Cerebellar cortex (tissue), 1 donor: ENCODE data around the gene FAAP20.
A peak's percentile ranks its signal among the peaks of the same experiment; 100 is the strongest.

Experiments
- DNase-seq: peaks from one replicate; pipeline ENCODE4 v3.0.0-alpha.2; 2015; ENCODE audit warnings: low spot score

FAAP20 gene

DNA sequence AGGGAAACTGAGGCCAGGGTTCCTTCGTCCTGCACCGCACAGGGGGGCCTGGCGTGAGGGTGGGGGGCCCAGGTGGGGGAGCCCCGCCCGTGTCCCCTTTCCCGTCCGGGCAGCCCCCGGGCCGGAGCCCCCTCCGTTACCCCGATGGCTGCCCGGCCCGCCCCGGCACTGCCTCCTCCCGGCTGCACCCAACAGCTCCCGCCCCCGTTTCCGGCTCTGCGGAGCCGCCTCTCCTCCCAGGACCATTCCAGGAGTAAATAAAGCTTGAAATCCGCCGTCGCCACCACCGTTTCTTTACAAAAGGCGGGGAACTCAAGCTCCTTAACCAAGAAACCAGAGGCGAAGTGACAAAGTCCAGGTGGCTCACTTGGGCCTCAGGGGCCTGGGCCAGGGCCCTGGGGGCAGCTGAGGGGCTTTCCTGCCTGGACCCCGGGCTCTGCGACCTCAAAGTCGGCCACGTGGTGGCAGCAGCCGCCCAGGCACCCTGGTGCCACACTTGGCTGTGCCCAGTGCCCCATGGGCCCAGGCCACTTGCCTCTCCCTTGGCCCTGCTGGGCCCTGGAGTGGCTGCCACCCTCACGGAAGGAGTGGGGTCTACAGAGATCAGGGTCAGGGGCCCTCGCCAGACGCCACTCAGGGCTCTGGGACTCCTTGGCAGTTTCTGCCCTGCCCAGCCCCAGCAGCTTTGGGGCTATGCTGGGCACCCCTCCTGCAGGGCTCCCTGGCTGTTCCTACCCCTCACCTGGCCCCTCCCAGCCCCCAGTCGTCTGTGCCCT, 514 bp upstream of the FAAP20 start:
- DNase-seq = peak; percentile 75

DNA sequence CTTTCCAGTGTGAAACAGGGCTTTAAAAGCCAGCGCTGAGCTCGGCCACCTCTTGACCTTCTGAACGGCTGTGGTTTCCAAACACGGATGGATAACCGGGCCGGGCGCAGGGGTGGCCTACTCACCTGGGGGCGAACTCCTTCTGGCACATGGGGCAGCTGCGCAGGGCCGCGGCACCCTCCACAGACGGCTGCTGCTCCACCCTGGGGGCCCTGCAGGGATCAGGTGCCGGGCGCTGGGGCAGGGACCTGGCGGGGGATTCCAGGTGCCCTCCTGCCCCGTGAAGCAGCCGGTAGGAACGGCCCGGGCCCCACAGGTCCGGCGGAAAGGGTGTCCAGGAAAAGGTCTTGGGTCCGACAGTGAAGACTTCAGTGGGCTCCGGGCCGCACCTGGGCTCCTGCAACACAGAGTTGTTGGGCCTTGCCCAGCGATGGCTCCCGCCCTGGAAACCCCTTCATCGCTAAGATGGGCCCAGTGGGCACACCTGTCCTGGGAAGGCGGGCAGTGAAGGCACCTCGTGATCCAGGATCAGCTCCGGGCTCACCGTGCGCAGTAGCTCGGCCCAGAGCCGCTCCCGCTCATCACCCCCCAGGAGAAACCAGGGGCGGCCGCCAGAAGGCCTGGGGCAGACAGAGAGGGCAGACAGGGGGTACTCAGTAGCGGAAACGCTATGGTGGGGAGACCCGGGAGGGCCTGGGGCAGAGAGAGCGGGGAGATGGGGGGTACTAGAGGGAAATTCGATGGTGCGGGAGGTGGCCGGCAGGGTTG, 874 bp downstream of the FAAP20 start:
- DNase-seq = no peak

DNA sequence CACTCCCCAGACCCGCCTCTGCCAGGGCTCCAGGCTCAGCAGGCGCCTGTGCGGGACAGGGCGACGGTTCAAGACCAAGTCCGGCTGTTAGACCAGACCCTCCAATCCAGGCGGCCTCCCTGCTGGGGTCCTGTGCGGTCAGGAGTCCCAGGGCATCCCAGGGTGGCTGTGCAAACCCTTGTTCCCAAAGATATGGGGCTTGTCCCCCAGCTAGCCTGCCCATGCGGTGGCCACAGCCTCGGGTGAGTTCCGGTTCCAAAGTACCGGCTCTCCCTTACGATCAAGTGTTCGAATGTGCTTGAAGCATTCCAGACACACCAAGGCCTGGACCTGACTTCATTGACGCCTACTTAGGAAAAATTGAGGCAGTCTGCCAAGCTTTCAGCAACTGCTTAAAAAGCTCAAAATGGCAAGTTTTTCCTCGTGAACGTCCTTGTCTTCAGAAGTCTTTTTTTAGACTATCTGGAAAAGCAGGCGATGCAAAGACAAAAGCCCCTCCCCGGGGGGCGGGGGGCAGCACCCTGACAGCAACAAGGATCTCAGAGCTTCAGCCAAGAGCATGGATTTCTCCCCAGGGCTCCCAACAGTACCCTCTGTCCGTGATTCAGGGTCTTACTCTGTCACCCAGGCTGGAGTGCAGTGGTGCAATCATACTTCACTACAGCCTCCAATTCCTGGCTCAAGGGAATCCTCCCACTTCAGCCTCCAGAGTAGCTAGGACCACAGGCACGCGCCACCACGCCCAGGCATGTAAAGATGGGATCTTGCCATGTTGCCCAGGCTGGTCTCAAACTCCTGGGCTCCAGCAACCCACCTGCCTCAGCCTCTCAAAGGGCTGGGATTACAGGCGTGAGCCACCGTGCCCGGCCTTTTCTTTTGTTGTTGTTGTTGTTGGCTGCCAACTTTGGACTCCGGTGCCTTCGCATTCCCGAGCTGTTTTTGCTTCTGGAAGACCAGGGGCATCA, 2.3 kb downstream of the FAAP20 start:
- DNase-seq = no peak

DNA sequence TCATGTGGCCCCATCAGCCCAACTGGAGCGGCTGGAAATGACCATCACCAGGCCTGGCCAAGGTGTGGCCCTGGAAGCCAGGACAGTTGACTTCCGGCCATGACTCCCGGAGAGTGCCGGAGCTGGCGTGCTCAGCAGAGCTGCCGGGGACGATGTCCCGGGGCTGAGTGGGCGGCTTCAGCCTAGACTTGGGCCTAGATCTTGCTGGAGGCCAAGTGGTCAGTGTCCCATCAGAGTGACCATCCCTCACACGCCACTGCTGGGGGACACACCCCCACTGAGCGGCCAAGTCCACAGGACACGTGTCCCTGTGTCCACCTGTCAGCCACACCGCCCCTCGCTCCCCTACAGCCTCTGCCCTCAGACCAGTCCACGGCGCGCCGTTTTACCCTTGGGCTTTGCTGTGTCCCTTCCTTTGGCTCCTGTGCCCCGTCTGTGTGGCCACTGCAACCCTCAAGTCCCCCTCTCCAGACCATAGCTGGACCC, 4.0 kb downstream of the FAAP20 start:
- DNase-seq = no peak

DNA sequence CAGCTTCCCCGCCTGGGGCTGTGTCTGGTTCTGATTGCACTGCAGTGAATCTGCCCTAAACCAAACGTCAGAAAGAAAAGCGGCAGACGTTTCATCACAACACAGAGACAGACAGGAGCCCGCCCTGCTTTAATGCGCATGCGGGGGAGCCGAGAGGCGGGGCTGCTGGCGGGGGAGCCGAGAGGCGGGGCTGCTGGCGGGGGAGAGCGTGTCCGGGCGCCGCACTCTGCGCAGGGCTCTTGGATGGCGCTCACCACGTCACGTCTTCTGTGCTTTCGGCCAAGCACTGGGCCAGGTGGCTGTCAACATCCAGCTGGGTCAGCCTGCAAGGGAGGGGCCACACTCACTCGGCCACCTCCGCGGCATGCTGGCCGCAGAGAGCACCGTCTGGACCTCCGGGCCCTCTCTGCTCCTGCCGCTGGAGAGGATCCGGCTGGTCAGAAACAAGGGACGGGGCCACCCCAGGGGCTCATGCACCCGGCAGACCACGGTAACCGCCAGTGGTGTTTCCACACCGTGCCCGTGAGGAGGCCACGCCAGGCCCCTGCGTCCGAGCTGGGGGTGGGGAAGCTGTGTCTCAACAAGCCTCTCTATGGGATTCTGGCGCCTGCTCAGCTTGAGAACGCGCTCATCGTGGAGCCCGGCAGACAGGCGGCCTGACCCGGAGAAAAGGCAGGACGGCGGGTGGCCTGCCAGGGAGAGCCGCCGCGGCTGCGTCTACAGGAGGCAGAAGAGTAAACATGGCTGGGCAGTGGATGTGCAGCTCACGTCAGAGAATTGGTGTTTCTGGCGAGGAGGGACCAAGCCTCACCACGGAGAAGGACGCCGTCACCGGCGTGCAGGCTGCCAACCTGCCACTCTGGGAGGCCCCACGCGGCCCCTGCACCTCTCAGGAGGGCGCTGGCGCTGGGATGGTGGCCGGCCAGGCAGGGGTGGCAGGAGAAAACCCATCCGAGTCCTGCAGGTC, 4.8 kb downstream of the FAAP20 start:
- DNase-seq = peak; percentile 98

DNA sequence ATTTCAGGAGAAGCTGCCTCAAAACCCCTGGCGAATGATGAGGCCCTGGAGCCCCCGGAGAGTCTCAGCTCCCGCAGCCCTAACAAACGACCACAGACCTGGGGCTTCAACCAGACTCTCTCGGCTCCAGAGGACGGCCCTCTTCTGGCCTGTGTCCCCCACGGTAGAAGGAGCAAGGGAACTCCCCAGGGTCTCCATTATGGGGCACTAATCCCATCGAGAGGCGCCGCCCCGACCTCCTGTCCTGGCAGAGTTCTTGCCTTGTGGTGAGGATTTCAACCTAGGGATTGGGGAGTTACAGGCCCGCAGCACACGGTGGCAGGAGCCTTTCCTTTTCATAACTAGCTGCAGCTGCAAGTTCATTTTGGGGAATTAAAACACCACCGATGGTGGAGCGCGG, 6.2 kb downstream of the FAAP20 start:
- no peak for DNase-seq

DNA sequence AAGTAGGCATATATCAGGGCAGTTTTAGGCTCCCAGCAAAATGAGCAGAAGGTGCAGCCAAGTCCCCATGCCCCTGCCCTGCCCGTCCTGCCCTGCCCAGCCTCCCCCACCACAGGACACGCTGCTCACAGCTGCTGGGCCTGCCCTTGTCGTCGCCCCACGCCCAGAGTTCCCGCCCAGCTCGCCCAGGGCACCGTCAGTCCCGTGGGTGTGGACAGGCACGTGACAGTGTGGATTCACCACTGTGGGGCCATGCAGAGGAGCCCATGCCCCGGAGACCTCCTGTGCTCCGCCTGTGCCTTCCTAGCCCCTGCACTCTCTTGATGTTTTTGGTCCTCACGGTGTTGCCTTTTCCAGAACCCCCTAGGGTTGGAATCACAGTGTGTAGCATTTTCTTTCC, 7.0 kb downstream of the FAAP20 start:
- DNase-seq = no peak

DNA sequence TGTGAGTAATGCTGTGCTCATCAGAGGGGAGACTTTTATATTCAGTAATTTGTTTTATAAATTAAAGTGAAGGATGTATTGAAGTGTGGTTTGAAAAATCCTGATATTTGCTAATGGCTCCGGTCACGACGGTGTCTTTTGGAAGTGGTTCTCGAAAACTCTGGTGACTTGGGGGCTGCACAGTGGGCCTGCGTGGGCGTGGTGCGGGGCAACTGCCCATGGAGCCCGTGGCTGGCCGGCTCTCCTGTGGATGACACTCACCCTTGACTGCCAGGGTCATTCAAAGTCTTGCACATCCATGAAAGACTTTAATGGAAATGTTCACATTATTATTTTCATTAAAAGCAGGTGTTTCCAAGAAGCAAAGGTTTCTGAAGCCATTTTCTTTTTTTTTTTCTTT, 7.7 kb downstream of the FAAP20 start:
- no peak for DNase-seq

DNA sequence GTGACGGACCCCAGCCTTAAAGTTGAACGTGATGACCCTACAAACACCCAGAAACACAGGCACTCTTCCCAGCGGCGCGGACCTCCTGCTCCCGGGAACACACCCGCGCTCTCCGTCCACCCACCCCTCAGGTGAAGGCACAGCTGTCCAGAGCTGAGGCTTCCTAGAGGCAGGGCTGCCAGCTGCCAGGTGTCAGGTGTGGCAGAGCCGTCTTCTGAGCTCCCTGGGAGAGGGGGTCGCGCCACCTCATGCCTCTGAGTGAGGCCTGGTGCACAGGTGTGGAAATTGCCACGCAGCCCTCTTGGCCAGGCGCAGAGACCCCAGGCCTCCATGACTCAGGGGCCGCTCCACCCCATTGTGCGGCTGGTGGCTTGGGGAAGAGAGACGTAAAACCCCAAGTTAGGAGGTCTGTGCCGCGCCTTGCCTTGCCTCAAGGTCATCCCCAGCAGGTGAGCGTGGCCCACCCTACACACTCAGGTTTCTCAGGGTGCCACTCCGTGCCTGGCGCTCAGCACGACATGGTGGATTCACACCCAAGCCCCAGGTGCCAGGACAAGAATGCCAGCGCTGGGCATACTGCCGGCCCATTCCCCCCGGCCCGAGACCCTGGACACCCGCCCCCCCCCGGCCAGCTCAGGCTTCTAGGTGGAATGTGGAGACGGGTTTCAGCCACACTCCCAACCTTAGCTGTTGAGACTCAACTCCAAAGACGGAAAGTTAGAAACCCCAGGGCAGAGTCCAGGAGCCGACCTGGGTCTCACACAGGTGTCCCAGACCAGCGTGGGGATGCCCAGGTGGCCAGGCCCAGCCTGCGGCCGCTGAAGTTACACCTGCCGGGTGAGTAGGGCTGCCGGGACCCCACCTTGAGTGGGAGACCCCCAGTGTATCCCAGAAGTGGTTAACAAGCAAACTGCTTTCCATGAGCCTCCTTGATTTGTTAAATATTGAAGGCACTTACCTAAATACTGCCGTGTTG, 8.4 kb downstream of the FAAP20 start:
- no peak for DNase-seq

DNA sequence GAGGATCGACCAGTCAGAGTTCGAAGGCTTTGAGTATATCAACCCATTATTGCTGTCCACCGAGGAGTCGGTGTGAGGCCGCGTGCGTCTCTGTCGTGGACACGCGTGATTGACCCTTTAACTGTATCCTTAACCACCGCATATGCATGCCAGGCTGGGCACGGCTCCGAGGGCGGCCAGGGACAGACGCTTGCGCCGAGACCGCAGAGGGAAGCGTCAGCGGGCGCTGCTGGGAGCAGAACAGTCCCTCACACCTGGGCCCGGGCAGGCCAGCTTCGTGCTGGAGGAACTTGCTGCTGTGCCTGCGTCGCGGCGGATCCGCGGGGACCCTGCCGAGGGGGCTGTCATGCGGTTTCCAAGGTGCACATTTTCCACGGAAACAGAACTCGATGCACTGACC, 9.6 kb downstream of the FAAP20 start:
- no peak for DNase-seq

DNA sequence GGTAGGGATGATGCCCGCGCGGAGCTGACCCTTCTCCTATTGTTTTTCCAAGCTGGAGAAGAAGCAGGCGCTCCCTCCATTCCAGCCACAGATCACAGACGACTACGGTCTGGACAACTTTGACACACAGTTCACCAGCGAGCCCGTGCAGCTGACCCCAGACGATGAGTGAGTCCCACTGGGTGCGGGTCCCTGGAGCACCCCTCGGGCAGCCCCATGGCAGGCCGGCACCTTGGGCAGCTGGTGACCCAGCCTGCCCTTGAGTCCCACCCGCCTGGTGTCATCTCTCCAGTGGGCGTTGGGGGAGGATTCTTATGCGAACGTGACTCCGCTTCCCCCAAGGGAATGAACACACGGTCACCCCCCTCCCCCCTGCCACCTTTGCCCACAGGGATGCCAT, 10.0 kb downstream of the FAAP20 start:
- DNase-seq = no peak

DNA sequence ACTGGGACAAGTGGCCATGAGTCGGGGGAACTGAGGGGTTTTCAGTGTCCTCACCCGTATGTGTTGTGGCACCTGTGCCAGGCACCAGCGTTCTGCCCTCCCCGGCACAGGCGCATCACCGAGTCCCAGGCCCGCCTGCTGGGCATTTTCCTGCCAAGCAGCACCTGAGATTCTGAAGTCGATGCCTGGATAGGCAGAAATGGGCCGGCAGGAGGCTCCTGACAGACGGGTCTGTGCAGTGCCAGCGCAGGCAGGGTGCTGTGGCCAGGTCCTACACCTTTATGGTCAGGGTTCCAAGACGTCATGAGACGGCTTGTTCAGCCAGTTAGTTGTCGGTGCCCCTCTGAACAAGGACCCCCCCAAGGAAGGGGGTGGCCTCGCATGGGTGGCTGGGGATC, 10.6 kb downstream of the FAAP20 start:
- peak; percentile 88 for DNase-seq

DNA sequence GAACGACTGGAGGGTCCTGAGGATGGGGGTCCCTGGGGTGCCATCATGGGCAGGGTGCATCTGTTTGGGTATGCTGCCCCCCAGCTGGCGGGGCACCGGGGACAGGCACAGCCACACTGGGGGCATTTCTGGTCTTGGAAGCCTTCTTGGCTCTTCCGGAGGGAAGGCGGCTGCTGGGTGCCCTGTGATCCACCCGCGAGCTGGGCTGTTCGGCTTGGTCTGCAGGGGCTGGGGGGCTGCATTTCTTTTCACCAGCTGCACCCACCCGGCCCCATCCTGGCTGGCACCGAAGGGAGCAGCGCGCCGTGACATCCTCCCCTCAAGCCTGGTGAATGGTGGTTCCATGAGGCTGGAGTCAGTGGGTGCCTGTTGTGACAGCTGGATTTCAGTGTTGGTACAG, 12.2 kb downstream of the FAAP20 start:
- no peak for DNase-seq

DNA sequence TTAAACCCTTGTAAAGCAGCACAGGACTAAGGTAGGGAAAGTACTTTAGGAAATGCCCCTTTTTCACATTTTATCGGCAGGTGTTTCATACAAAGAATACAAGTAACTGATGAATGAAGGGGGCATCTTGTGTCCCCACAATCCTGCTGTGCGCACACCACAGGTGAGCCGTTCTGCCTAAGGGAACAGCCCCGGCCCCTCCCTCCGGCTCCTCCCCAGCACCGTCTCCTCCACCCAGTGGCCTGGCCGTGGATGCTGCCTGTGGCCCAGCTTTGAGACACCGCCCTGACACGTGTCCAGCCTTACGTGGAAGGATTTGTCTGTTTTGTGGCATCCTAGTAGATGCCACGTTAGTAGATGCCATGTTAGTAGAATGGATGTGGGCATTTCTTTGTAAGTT, 12.8 kb downstream of the FAAP20 start:
- DNase-seq = no peak

DNA sequence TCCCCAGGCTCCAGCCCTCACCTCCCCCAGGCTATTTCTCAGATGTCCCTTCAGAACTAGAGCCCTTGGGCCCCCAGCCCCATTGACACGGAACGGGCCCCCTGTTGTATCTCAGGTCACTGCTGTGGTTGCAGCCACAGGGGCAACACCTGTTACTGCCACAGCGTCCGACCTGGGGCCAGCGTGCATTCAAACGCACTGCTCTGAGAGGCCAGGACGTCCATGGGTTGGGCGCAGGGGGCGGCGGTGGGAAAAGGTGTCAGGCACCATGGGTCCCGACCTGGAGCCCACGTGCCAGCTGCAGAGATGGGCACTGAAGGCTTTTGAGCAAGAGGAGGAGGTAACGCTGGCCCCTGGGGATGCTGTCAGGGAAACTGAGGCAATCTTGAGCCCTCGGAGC, 13.3 kb downstream of the FAAP20 start:
- DNase-seq = no peak

DNA sequence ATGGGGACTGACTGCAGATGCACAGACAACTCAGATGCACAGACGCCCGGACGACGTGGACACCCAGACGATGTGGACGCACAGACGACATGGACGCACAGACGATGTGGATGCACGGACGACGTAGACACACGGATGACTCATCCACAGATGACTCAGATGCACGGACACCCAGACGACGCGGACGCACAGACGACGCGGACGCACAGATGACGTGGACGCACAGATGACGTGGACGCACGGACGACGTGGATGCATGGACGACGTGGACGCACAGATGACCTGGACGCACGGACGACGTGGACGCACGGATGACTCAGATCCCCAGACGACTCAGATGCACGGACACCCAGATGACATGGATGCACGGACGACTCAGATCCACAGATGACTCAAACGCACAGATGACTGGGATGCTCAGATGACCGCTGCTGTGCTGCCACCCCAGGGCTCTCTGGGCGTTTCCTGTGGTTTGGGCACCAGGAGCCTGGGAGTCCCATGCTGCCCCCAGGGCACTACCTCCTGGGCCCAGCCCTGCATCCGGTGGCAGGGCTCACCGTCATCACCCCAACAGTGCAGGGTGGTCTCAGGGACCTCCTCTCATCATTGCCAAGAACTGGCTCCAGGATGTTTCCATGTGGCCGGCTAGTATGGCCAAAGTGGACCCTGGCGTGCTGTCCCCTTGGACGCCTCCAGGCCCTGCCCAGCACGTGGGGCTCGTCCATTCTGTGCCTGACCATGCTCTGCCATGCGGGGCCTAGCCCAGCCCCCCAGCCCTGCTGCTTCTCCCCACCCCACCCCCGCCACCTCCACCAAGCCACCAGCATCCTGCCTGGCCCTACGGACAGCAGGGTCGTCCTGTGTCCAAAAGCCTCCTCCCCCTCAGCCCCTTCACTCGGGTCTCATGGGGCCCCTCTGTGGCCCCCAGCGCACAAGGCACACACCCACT, 14.0 kb downstream of the FAAP20 start:
- no peak for DNase-seq

DNA sequence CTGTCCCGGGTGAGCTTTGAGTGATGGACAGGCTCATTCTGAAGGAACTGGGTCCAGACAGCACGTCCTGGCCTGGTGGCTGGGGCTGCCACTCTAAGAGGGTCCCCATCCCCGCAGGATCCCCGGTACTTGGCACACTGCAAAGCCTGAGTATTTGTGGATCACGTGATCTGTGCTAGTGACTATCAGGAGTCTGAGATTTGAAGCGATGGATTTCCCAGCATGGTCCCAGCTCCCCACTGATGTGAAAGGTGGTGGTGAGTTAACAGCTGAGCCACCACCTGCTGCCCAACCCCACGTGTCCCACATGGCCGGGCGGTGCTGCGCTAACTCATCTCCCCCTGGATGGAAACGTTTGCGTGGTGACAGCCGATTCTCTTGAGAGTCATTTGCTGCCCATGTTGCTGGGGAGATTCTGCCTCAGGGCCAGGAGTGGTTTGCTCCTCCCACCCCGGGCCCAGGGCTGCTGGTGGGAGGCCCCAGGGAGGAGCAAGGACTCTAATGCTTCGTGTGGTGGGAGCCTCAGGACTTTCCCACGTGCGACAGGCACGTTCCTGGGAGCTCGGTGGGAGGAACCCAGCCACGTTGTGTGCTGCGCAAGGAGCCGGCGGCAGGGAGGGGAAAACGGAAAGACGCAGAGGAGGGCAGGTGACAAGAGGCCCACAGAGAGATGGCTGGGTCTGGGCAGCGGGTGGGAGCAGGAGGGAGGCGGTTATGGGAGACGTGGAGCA, 15.1 kb downstream of the FAAP20 start:
- DNase-seq = no peak

DNA sequence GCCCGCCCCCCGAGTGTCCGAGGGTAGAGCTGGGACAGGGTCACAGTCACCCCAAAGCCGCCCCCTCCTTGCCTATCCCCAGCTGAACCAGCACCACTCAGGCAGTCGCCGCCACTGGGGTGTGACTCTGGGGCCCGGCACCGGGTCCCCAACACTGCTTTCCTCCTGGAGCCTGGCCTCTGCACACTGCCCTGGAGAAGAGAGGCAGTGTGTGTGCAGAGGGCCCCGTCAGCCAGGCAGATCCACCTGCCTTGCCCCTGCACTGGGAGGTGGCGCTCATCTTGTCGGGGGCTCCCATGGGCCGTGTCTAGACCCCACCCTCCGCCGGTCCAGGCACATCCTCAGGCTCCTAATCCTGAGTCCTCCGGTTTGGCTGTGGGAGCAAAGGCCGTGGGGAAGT, 15.7 kb downstream of the FAAP20 start:
- no peak for DNase-seq
